T-cell (primary cell): Measurements from ENCODE around the gene FAM174B. TPM values are rescaled to one million over a fixed set of nuclear protein-coding genes. Genes with fewer than 3 reads are reported as not detected.

ENCODE experiments used
- ATAC-seq, 4 experiments: fragments of 200-7000 bp in 3 of 4; fragments of 150-1000 bp in 1 of 4; cut with Tn5 transposase; replicated peaks in 1 of 4; 1 replicate in 3 of 4; 2 replicates in 1 of 4; pipeline ENCODE4 v1.10.0; 2021; ENCODE audit warnings: moderate library complexity in 3 of 4, mild to moderate bottlenecking in 2 of 4, moderate number of reproducible peaks in 1 of 4
- CTCF ChIA-PET, 2 donors: fragments of 300-600 bp; sonication (Branson Sonifier 250); formaldehyde crosslinking; loops; one replicate each; lab custom pipeline; 2022; ENCODE audit warnings: antibody characterized with exemption in 2 of 2; lab: Charles Lee
- POLR2A ChIA-PET, 2 donors: fragments of 300-600 bp; sonication (Branson Sonifier 250); formaldehyde crosslinking; loops; one replicate each; lab custom pipeline; 2022; ENCODE audit warnings: antibody characterized with exemption in 2 of 2; lab: Charles Lee
- DNase-seq, 35 experiments: peaks; one replicate each; pipeline versions ENCODE4 v3.0.0 to v3.0.0-alpha.2; 2013 to 2023
- H3K27ac ChIP-seq: one replicate; pipeline ENCODE4 v1.5.1; 2013; ENCODE audit warnings: low read length
- H3K27me3 ChIP-seq, 2 experiments: replicated peaks in 1 of 2; 1 replicate in 1 of 2; 2 replicates in 1 of 2; pipeline versions ENCODE4 v1.6.1 to v1.7.0; 2013; ENCODE audit warnings: low read length in 1 of 2, mixed read lengths in 1 of 2; ENCODE audit not compliant: control insufficient read depth in 2 of 2, insufficient read depth in 2 of 2; ENCODE audit errors: extremely low read depth in 1 of 2
- H3K36me3 ChIP-seq, 2 donors: 1 replicate in 1 of 2; 2 replicates in 1 of 2; pipeline versions ENCODE4 v1.6.1 to v1.7.0; 2013; ENCODE audit warnings: low read length in 1 of 2; ENCODE audit not compliant: control insufficient read depth in 2 of 2, insufficient read depth in 1 of 2; ENCODE audit errors: extremely low read depth in 1 of 2
- H3K4me1 ChIP-seq, 2 experiments: 1 replicate in 1 of 2; 2 replicates in 1 of 2; pipeline versions ENCODE4 v1.6.1 to v1.7.0; 2013; ENCODE audit warnings: low read length in 2 of 2, mixed read lengths in 1 of 2; ENCODE audit not compliant: insufficient read depth in 2 of 2, control insufficient read depth in 1 of 2; ENCODE audit errors: extremely low read depth in 1 of 2
- H3K4me3 ChIP-seq, 2 donors: 1 replicate in 1 of 2; 2 replicates in 1 of 2; pipeline versions ENCODE4 v1.5.1 to v1.7.0; 2013; ENCODE audit warnings: mild to moderate bottlenecking in 2 of 2, low read length in 1 of 2, moderate library complexity in 1 of 2; ENCODE audit not compliant: control insufficient read depth in 1 of 2; ENCODE audit errors: extremely low read depth in 1 of 2
- H3K9me3 ChIP-seq: 2 replicates; pipeline ENCODE4 v1.7.0; 2013
- H3K27ac Mint-ChIP-seq, 2 donors: one replicate each; pipeline ENCODE4 v1.8.0; 2020 to 2021; ENCODE audit warnings: mild to moderate bottlenecking in 2 of 2, mixed read lengths in 2 of 2
- H3K27me3 Mint-ChIP-seq, 2 donors: one replicate each; pipeline ENCODE4 v1.8.0; 2021 to 2022; ENCODE audit warnings: mixed read lengths in 2 of 2
- H3K36me3 Mint-ChIP-seq: one replicate; pipeline ENCODE4 v1.8.0; 2021; ENCODE audit warnings: mixed read lengths
- H3K4me1 Mint-ChIP-seq, 3 donors: one replicate each; pipeline ENCODE4 v1.8.0; 2020 to 2022; ENCODE audit warnings: mixed read lengths in 3 of 3, mild to moderate bottlenecking in 1 of 3
- H3K4me3 Mint-ChIP-seq, 3 donors: one replicate each; pipeline ENCODE4 v1.8.0; 2020 to 2022; ENCODE audit warnings: mild to moderate bottlenecking in 3 of 3, mixed read lengths in 3 of 3, moderate library complexity in 3 of 3
- H3K9me3 Mint-ChIP-seq, 3 donors: one replicate each; pipeline ENCODE4 v1.8.0; 2020 to 2022; ENCODE audit warnings: mixed read lengths in 3 of 3
- WGBS: methylation state at CpG from one replicate; pipeline ENCODE4 v1.1.5; 2013; ENCODE audit warnings: missing lambda C conversion rate; ENCODE audit not compliant: insufficient coverage; 5-methylcytosine and 5-hydroxymethylcytosine counted together
- total RNA-seq, 35 experiments: library from RNA in 6 of 35; stranded (reverse) in 6 of 35; fragments of 120-200 nt in 1 of 35; gene quantifications; one replicate each; pipeline versions ENCODE4 v1.2.1 to v1.2.4 and lab custom pipeline; 2013 to 2026

The FAM174B gene
- total RNA-seq, 5 donors from 2014 or later (not counting 1 experiment from before 2014, with no cell fraction given): 3.6 to 12.3 (median 4.2) TPM

GRCh38 chr15:92653836-92654539, 1.6 kb downstream of the FAM174B start:
- Histone ChIP-seq H3K27me3 (peaks cover 0 to 44% of the 10 kb centered on the region in 2 experiments), H3K4me1 (peaks cover 2 to 11% of the 10 kb centered on the region in 2 experiments), H3K4me3 (no peak overlapping the region), H3K27ac (no peak overlapping the region), H3K36me3 (no peaks in the 10 kb centered on the region), H3K9me3 (no peaks in the 10 kb centered on the region)
- H3K27ac Mint-ChIP-seq: no peak overlapping the region
- H3K4me1 Mint-ChIP-seq: peaks cover 12 to 17% (median 13%) of the 10 kb centered on the region in 3 donors
- CTCF ChIA-PET: no interaction called here
- no peaks in the 10 kb centered on the region for H3K36me3 Mint-ChIP-seq
- peaks cover 32 to 49% of the 10 kb centered on the region in 2 donors for H3K27me3 Mint-ChIP-seq
- POLR2A ChIA-PET: no interaction called here
- H3K4me3 Mint-ChIP-seq: peak overlapping the region in 1 of 3 donors; percentile 72
- WGBS: 88% methylated on average over 3 of the region's 7 CpGs
- DNase-seq (no peak), ATAC-seq (no peak)
- peaks cover 0 to 4% (median 4%) of the 10 kb centered on the region in 3 donors for H3K9me3 Mint-ChIP-seq

GRCh38 chr15:92653366-92653765, 2.2 kb downstream of the FAM174B start:
- H3K27me3 Mint-ChIP-seq: peaks cover 32 to 49% of the 10 kb centered on the region in 2 donors
- POLR2A ChIA-PET: no interaction called here
- H3K9me3 Mint-ChIP-seq: peaks cover 0 to 4% (median 4%) of the 10 kb centered on the region in 3 donors
- H3K4me3 Mint-ChIP-seq: peak overlapping the region in 1 of 3 donors; percentile 56
- 100% methylated on average over 1 of the region's 5 CpGs for WGBS
- H3K27ac Mint-ChIP-seq: no peak overlapping the region
- no peaks in the 10 kb centered on the region for H3K9me3 ChIP-seq
- H3K4me3 ChIP-seq: no peak overlapping the region
- H3K4me1 ChIP-seq: peaks cover 2 to 11% of the 10 kb centered on the region in 2 experiments
- no peak for ATAC-seq
- DNase-seq: no peak
- no peaks in the 10 kb centered on the region for H3K36me3 Mint-ChIP-seq
- CTCF ChIA-PET: no interaction called here
- H3K27me3 ChIP-seq: peaks cover 0 to 46% of the 10 kb centered on the region in 2 experiments
- H3K36me3 ChIP-seq: no peaks in the 10 kb centered on the region
- no peak overlapping the region for H3K27ac ChIP-seq
- H3K4me1 Mint-ChIP-seq: peaks cover 12 to 17% (median 13%) of the 10 kb centered on the region in 3 donors

DNA sequence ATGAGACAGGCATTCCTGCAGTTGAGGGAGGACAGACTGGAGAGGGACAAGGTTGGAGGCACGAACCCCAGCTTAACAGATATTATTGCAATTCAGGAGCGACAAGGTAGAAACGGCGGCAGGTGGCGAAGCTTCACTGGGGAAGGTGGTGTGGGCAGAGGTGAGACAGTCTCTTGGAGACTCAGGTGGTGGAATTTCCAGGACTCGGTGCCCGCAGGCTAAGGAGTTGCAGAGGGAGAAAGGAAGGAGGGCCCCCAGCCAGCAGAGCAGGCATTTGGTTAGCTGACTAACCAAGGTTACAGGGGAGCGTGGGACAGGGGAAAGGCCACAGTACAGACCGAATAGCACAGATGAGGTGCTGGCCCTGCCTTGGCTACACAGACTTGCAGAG, 3.0 kb downstream of the FAM174B start:
- Mint-ChIP-seq H3K4me3 (no peak overlapping the region), H3K36me3 (no peaks in the 10 kb centered on the region), H3K4me1 (peaks cover 12 to 17% (median 13%) of the 10 kb centered on the region in 3 donors), H3K27ac (no peak overlapping the region), H3K9me3 (peaks cover 0 to 4% (median 4%) of the 10 kb centered on the region in 3 donors), H3K27me3 (peaks cover 32 to 48% of the 10 kb centered on the region in 2 donors)
- 86% methylated on average over 8 of the region's 9 CpGs for WGBS
- Histone ChIP-seq H3K4me3 (no peak overlapping the region), H3K9me3 (no peaks in the 10 kb centered on the region), H3K36me3 (no peaks in the 10 kb centered on the region), H3K4me1 (peaks cover 2 to 11% of the 10 kb centered on the region in 2 experiments), H3K27ac (no peak overlapping the region), H3K27me3 (peaks cover 0 to 44% of the 10 kb centered on the region in 2 experiments)
- DNase-seq (no peak), ATAC-seq (no peak)
- ChIA-PET POLR2A (no interaction called here), CTCF (no interaction called here)

GRCh38 chr15:92651877-92652575, 3.5 kb downstream of the FAM174B start:
- Histone ChIP-seq H3K36me3 (no peaks in the 10 kb centered on the region), H3K27ac (no peak overlapping the region), H3K9me3 (no peaks in the 10 kb centered on the region), H3K4me3 (no peak overlapping the region), H3K27me3 (peaks cover 0 to 44% of the 10 kb centered on the region in 2 experiments), H3K4me1 (peaks cover 2 to 11% of the 10 kb centered on the region in 2 experiments)
- ChIA-PET POLR2A (no interaction called here), CTCF (no interaction called here)
- 80% methylated on average over 10 of the region's 10 CpGs for WGBS
- H3K36me3 Mint-ChIP-seq: no peaks in the 10 kb centered on the region
- H3K27me3 Mint-ChIP-seq: peaks cover 30 to 47% of the 10 kb centered on the region in 2 donors
- DNase-seq (no peak), ATAC-seq (no peak)
- peaks cover 12 to 17% (median 13%) of the 10 kb centered on the region in 3 donors for H3K4me1 Mint-ChIP-seq
- peaks cover 0 to 4% (median 4%) of the 10 kb centered on the region in 3 donors for H3K9me3 Mint-ChIP-seq
- no peak overlapping the region for H3K4me3 Mint-ChIP-seq
- no peak overlapping the region for H3K27ac Mint-ChIP-seq

DNA sequence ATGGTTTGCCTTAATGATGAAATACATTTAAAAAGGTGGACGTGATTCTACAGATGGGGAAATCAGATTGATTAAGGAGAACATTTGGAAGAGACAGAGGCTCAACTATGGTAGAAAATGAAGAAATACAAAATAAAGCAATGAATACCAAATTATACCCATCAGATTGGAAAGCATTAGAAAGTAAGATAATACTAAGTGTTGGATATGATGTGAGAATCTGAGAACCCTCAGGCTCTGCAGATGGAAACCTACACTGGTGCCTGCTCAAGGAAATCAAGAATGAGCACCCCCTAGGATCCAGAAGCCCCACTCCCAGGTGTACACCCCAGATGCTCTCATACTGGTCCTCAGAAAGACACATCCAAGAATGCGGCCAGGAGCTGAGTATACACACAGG, 4.6 kb downstream of the FAM174B start:
- ChIA-PET POLR2A (no interaction called here), CTCF (no interaction called here)
- ATAC-seq (no peak), DNase-seq (no peak)
- Histone ChIP-seq H3K27ac (no peak overlapping the region), H3K36me3 (no peaks in the 10 kb centered on the region), H3K4me1 (peaks cover 2 to 9% of the 10 kb centered on the region in 2 experiments), H3K9me3 (no peaks in the 10 kb centered on the region), H3K27me3 (peaks cover 0 to 37% of the 10 kb centered on the region in 2 experiments), H3K4me3 (no peak overlapping the region)
- Mint-ChIP-seq H3K27me3 (peaks cover 22 to 40% of the 10 kb centered on the region in 2 donors), H3K27ac (no peak overlapping the region), H3K4me1 (peaks cover 10 to 15% (median 13%) of the 10 kb centered on the region in 3 donors), H3K9me3 (peaks cover 0 to 4% (median 4%) of the 10 kb centered on the region in 3 donors), H3K4me3 (no peak overlapping the region), H3K36me3 (no peaks in the 10 kb centered on the region)
- WGBS: 100% methylated on average over 1 of the region's 2 CpGs

DNA sequence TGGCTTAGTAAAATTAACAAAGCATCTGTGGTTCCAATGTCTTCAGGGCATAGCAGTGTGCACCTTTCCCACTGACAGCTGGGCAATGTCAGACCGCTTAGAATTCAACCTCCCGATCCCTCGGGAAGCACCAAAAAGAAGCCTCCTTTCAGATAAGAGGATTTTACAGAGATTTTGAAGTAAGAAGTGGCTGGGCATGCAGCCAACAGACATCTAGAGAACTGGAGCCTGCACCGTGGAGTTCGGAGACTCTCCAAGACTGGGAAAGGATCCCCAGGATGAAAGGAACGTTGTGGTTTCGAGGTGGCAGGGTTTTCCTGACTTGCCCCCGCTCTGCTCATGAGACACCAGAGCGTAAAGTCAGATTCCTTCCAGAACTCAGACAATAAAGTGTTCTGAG, 5.3 kb downstream of the FAM174B start:
- Mint-ChIP-seq H3K4me3 (no peak overlapping the region), H3K27me3 (peaks cover 22 to 40% of the 10 kb centered on the region in 2 donors), H3K36me3 (no peaks in the 10 kb centered on the region), H3K4me1 (peaks cover 8 to 18% (median 11%) of the 10 kb centered on the region in 3 donors), H3K27ac (no peak overlapping the region), H3K9me3 (peaks cover 0 to 4% (median 4%) of the 10 kb centered on the region in 3 donors)
- DNase-seq: no peak
- ChIA-PET CTCF (no interaction called here), POLR2A (no interaction called here)
- no peak overlapping the region for H3K4me3 ChIP-seq
- no peak overlapping the region for H3K27ac ChIP-seq
- H3K27me3 ChIP-seq: peaks cover 0 to 39% of the 10 kb centered on the region in 2 experiments
- peaks cover 2 to 7% of the 10 kb centered on the region in 2 experiments for H3K4me1 ChIP-seq
- no peak for ATAC-seq
- H3K9me3 ChIP-seq: no peaks in the 10 kb centered on the region
- H3K36me3 ChIP-seq: no peaks in the 10 kb centered on the region
- WGBS: 80% methylated on average over 6 of the region's 9 CpGs
